ENCODE measurements around the gene GNA12.

The GNA12 gene

DNA sequence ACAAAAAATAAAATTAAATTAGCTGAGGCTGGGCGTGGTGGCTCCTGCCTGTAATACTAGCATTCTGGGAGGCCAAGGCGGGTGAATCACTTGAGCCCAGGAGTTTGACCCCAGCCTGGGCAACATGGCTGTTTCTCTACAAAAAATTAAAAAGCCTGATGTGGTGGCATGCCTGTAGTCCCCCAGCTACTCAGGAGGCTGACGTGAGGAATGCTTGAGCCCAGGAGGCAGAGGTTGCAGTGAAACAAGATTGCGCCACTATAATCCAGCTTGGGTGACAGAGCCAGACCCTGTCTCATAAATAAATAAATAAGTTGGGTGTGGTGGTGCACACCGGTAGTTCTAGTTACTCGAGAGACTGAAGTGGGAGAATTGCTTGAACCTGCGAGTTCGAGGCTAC is 65.1 kb downstream of the GNA12 start:
- DNase-seq (ENCODE audit: extremely low spot score) = no peak
- POLR2A ChIA-PET = no interaction called here
- CTCF ChIA-PET = interaction anchor here (1.1 to 1.8 kb wide), 4 partner anchors 12 to 18 kb away, joined by 3 to 10 read pairs (median 4); no protein-coding TSS in a partner anchor
- no peak for TF ChIP-seq CTCF (IDR thresholded peaks at IDR 0.05; ENCODE audit: control extremely low read depth, extremely low read depth, low read depth, missing control alignments)

- CTCF ChIA-PET = interaction anchor here (1.1 to 1.8 kb wide), 5 partner anchors 13 to 88 kb away, joined by 3 to 10 read pairs (median 4); no protein-coding TSS in a partner anchor
- POLR2A ChIA-PET = no interaction called here
- DNase-seq (ENCODE audit: extremely low spot score) = no peak
- TF ChIP-seq CTCF (IDR thresholded peaks at IDR 0.05; ENCODE audit: control extremely low read depth, extremely low read depth, low read depth, missing control alignments) = no peak
These were observed 66.1 kb downstream of the GNA12 start for GRCh38 chr7:2777898-2778535.

DNA sequence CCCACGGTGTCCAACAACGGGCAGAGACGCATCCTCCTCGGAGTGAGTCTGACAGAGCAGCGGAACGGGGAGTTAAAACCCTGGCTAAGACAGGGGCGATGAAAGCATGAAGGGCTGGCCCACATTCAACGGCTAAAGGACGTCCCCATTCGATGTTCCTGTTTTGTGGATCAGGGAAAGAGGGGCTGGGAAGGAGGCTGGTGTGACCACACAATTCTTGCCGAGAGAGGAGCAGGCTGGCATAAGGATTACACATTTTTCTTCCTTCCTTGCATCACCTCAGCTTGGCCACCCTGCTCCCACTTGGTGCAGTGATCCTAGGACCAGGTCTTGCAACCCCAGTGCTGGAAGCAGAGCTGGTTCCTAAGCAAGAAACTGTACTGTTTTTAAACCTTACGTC is 67.7 kb downstream of the GNA12 start:
- no peak for TF ChIP-seq CTCF (IDR thresholded peaks at IDR 0.05; ENCODE audit: control extremely low read depth, extremely low read depth, low read depth, missing control alignments)
- ChIA-PET POLR2A (no interaction called here), CTCF (no interaction called here)
- DNase-seq (ENCODE audit: extremely low spot score) = no peak

GRCh38 chr7:2775785-2776184 is 68.3 kb downstream of the GNA12 start:
- TF ChIP-seq CTCF (IDR thresholded peaks at IDR 0.05; ENCODE audit: control extremely low read depth, extremely low read depth, low read depth, missing control alignments) = no peak
- DNase-seq (ENCODE audit: extremely low spot score) = no peak
- CTCF ChIA-PET = no interaction called here
- POLR2A ChIA-PET = no interaction called here

GRCh38 chr7:2775376-2775775 is 68.7 kb downstream of the GNA12 start:
- ChIA-PET CTCF (no interaction called here), POLR2A (no interaction called here)
- no peak for TF ChIP-seq CTCF (IDR thresholded peaks at IDR 0.05; ENCODE audit: control extremely low read depth, extremely low read depth, low read depth, missing control alignments)
- no peak for DNase-seq (ENCODE audit: extremely low spot score)

DNA sequence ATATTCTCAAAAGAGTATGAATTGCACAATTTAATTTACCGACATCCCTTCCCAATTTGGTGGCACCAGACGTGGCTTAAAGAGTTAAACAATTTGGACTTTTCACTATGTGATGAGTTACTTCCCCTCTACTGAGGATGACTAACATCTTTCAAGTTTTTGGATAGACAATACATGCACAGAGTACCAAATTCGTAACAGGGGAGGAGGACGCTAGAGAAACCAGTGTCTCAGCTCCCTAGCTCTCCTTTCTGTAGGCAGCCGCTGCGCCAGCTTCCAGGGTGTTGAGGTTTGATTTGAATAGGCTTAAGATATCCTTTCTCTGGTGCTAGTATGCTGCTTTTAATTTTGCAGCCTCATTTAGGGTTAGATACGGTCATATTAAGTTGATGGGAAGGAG is 69.2 kb downstream of the GNA12 start:
- TF ChIP-seq CTCF (IDR thresholded peaks at IDR 0.05; ENCODE audit: control extremely low read depth, extremely low read depth, low read depth, missing control alignments) = no peak
- no peak for DNase-seq (ENCODE audit: extremely low spot score)
- POLR2A ChIA-PET = no interaction called here
- CTCF ChIA-PET = no interaction called here

All from GM10248 (cell line).